Keratinocyte (primary cell): Measurements from ENCODE around the gene KDM2A. TPM values are rescaled to one million over a fixed set of nuclear protein-coding genes. Genes with fewer than 3 reads are reported as not detected.

Experiments used
- DNase-seq: peaks from one replicate; pipeline ENCODE4 v3.0.0-alpha.2; 2011; ENCODE audit warnings: low read depth, missing footprints, low spot score
- FAIRE-seq: peaks from 2 replicates; lab custom pipeline; 2011; peaks lifted over from hg19 to GRCh38; lab: Jason Lieb, UNC
- H2AFZ ChIP-seq: 2 replicates; pipeline ENCODE4 v1.6.0; 2012; ENCODE audit warnings: low read length, control low read depth, inconsistent platforms; ENCODE audit not compliant: control insufficient read depth
- H3K27ac ChIP-seq: 2 replicates; pipeline ENCODE4 v1.5.1; 2011; ENCODE audit warnings: low read length; ENCODE audit not compliant: control insufficient read depth, insufficient read depth
- H3K27me3 ChIP-seq: 3 replicates; pipeline ENCODE4 v1.6.0; 2011; ENCODE audit warnings: low read length; ENCODE audit not compliant: control insufficient read depth, insufficient read depth; ENCODE audit errors: extremely low read depth
- H3K36me3 ChIP-seq, 2 experiments: 2 replicates in 1 of 2; 3 replicates in 1 of 2; pipeline ENCODE4 v1.5.1; 2011; ENCODE audit warnings: low read length in 2 of 2, mild to moderate bottlenecking in 1 of 2; ENCODE audit not compliant: control insufficient read depth in 2 of 2, insufficient read depth in 2 of 2; ENCODE audit errors: extremely low read depth in 1 of 2
- H3K4me1 ChIP-seq: 3 replicates; pipeline ENCODE4 v1.5.1; 2011; ENCODE audit warnings: low read length; ENCODE audit not compliant: control insufficient read depth, insufficient read depth; ENCODE audit errors: extremely low read depth
- H3K4me2 ChIP-seq: 3 replicates; pipeline ENCODE4 v1.6.0; 2011; ENCODE audit warnings: low read depth, low read length; ENCODE audit not compliant: control insufficient read depth, insufficient read depth; ENCODE audit errors: extremely low read depth
- H3K4me3 ChIP-seq, 3 experiments: fragments of 200-600 bp in 1 of 3; sonication (generic) in 1 of 3; 2 replicates in 2 of 3; 3 replicates in 1 of 3; pipeline ENCODE4 v1.5.1; 2011 to 2016; ENCODE audit warnings: low read length in 3 of 3, mild to moderate bottlenecking in 3 of 3, control low read depth in 2 of 3, inconsistent platforms in 1 of 3, low read depth in 1 of 3, mixed read lengths in 1 of 3, mixed run types in 1 of 3, moderate library complexity in 1 of 3; ENCODE audit not compliant: control insufficient read depth in 2 of 3, insufficient read depth in 2 of 3; ENCODE audit errors: extremely low read depth in 1 of 3
- H3K79me2 ChIP-seq: 2 replicates; pipeline ENCODE4 v1.6.0; 2012; ENCODE audit warnings: low read length; ENCODE audit not compliant: control insufficient read depth, insufficient read depth
- H3K9ac ChIP-seq: 3 replicates; pipeline ENCODE4 v1.6.0; 2011; ENCODE audit warnings: low read length; ENCODE audit not compliant: control insufficient read depth, insufficient read depth; ENCODE audit errors: extremely low read depth
- H3K9me1 ChIP-seq: 3 replicates; pipeline ENCODE4 v1.6.0; 2011; ENCODE audit warnings: low read length; ENCODE audit not compliant: control insufficient read depth, insufficient read depth; ENCODE audit errors: extremely low read depth
- H3K9me3 ChIP-seq: 2 replicates; pipeline ENCODE4 v1.5.1; 2012; ENCODE audit warnings: low read depth, low read length; ENCODE audit not compliant: control insufficient read depth
- H4K20me1 ChIP-seq: 3 replicates; pipeline ENCODE4 v1.6.0; 2011; ENCODE audit warnings: low read length; ENCODE audit not compliant: control insufficient read depth, insufficient read depth; ENCODE audit errors: extremely low read depth
- EZH2 ChIP-seq: IDR thresholded peaks from one replicate; pipeline ENCODE4 v1.6.1; 2012; ENCODE audit warnings: inconsistent platforms, mild to moderate bottlenecking, low read length, moderate library complexity
- dilution Hi-C: fragments of 300-500 bp; cut with MboI; formaldehyde crosslinking; loops from one replicate; pipeline ENCODE4 v1.7.0; 2020; ENCODE audit warnings: low sequenced_read_pairs; ENCODE audit not compliant: extremely low pct_ligation_motif_present
- polyA plus RNA-seq, 5 experiments: library from polyadenylated mRNA; depleted of rRNA in 3 of 5; stranded (reverse) in 3 of 5; stranded (forward) in 1 of 5; unstranded in 1 of 5; fragments of >200 nt; gene quantifications; 1 replicate in 1 of 5; 2 replicates in 3 of 5; 3 replicates in 1 of 5; pipeline versions ENCODE4 v1.2.1 to v1.2.3, GENCODE V29; 2011 to 2012; ENCODE audit warnings: missing spikeins in 2 of 5, low read depth in 1 of 5, low replicate concordance in 1 of 5
- TF ChIP-seq, protein P1 (sequence below), 3 experiments: IDR thresholded peaks in 1 of 3; conservative IDR thresholded peaks in 1 of 3; optimal IDR thresholded peaks in 1 of 3; 2 replicates in 2 of 3; 3 replicates in 1 of 3; pipeline versions ENCODE3 to v1.5.1; 2011; ENCODE audit warnings: low read length in 3 of 3, mild to moderate bottlenecking in 3 of 3, moderate library complexity in 2 of 3, control low read depth in 1 of 3, inconsistent platforms in 1 of 3; ENCODE audit not compliant: insufficient read depth in 2 of 3; ENCODE audit errors: extremely low read depth in 1 of 3

The KDM2A gene
- polyA plus RNA-seq, 1 donor (not counting 4 experiments of a cell fraction or from before 2014, with no cell fraction given): 29.9 TPM

DNA sequence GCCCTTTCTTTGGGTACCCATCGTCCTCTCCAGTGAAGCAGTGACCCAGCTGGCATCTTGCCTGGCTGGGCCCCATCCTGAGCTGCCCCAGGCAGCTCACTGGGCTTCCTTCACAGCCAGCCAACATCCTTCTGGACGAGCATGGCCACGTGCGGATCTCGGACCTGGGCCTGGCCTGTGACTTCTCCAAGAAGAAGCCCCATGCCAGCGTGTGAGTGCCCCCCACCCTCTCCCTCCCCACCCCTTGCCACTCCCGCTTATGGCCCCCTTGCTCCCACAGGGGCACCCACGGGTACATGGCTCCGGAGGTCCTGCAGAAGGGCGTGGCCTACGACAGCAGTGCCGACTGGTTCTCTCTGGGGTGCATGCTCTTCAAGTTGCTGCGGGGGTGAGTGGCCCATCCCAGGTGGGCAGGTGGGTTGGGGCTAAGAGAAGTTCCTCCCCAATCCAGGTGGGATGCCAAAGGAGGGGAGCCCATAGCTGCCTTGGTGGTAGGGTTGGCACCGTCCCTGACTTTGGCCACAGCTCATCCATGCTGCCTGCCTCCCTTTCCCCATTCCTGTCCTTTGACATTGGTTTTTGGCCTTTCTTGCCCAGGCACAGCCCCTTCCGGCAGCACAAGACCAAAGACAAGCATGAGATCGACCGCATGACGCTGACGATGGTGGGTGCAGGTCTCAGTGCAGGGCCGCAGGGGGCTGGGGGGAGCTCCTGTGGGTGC, 163.3 kb downstream of the KDM2A start:
- dilution Hi-C loops: no loop called here
- Histone ChIP-seq H3K4me2 (no peak overlapping the region), H3K4me3 (no peak overlapping the region), H3K27ac (no peak overlapping the region), H3K9me3 (no peaks in the 10 kb centered on the region), H4K20me1 (no peaks in the 10 kb centered on the region), H3K36me3 (peaks cover 48 to 59% of the 10 kb centered on the region in 2 experiments), H3K27me3 (no peaks in the 10 kb centered on the region), H3K9me1 (no peaks in the 10 kb centered on the region), H3K4me1 (peaks cover 7% of the 10 kb centered on the region), H3K79me2 (peaks cover 9% of the 10 kb centered on the region), H2AFZ (no peak overlapping the region), H3K9ac (no peak overlapping the region)
- no peak for FAIRE-seq
- DNase-seq: no peak
- TF ChIP-seq, protein P1, sequence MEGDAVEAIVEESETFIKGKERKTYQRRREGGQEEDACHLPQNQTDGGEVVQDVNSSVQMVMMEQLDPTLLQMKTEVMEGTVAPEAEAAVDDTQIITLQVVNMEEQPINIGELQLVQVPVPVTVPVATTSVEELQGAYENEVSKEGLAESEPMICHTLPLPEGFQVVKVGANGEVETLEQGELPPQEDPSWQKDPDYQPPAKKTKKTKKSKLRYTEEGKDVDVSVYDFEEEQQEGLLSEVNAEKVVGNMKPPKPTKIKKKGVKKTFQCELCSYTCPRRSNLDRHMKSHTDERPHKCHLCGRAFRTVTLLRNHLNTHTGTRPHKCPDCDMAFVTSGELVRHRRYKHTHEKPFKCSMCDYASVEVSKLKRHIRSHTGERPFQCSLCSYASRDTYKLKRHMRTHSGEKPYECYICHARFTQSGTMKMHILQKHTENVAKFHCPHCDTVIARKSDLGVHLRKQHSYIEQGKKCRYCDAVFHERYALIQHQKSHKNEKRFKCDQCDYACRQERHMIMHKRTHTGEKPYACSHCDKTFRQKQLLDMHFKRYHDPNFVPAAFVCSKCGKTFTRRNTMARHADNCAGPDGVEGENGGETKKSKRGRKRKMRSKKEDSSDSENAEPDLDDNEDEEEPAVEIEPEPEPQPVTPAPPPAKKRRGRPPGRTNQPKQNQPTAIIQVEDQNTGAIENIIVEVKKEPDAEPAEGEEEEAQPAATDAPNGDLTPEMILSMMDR (optimal IDR thresholded peaks at IDR 0.05 in 1 of 3, IDR thresholded peaks at IDR 0.05 in 1 of 3, conservative IDR thresholded peaks at IDR 0.05 in 1 of 3; ENCODE audit: extremely low read depth in 1 of 3, insufficient read depth in 2 of 3, low read length in 3 of 3): no peak
- no peak for TF ChIP-seq EZH2

DNA sequence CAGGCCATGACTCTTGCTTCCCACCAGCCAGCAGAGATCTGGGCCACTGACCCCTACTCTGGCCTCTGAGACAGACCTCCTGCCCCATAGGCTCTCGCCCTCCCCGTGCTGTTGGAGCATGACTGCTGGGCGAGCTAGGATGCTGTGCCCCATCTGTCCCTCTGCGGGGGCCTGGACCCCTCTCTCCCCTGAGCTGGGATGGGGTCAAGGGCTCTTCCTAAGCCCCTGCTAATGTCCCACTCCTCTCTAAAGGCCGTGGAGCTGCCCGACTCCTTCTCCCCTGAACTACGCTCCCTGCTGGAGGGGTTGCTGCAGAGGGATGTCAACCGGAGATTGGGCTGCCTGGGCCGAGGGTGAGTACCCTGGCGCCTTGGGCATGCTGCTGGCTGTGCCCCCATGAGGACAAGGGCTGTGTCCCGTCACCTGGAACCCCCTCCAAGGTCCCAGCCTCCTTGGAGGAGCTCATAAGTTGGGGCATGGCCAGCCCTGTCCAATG, 163.9 kb downstream of the KDM2A start:
- Histone ChIP-seq H3K4me1 (peaks cover 4% of the 10 kb centered on the region), H3K27me3 (no peaks in the 10 kb centered on the region), H3K9ac (no peak overlapping the region), H3K4me3 (no peak overlapping the region), H3K9me1 (no peaks in the 10 kb centered on the region), H3K4me2 (no peak overlapping the region), H3K79me2 (peaks cover 6% of the 10 kb centered on the region), H4K20me1 (no peaks in the 10 kb centered on the region), H3K36me3 (peaks cover 48 to 57% of the 10 kb centered on the region in 2 experiments), H2AFZ (no peak overlapping the region), H3K27ac (no peak overlapping the region), H3K9me3 (no peaks in the 10 kb centered on the region)
- dilution Hi-C loops: no loop called here
- no peak for FAIRE-seq
- no peak for TF ChIP-seq EZH2
- TF ChIP-seq, protein P1 (optimal IDR thresholded peaks at IDR 0.05 in 1 of 3, IDR thresholded peaks at IDR 0.05 in 1 of 3, conservative IDR thresholded peaks at IDR 0.05 in 1 of 3; ENCODE audit: extremely low read depth in 1 of 3, insufficient read depth in 2 of 3, low read length in 3 of 3): no peak
- no peak for DNase-seq
